Measurements from ENCODE around the gene RAB17.

Gene RAB17

DNA sequence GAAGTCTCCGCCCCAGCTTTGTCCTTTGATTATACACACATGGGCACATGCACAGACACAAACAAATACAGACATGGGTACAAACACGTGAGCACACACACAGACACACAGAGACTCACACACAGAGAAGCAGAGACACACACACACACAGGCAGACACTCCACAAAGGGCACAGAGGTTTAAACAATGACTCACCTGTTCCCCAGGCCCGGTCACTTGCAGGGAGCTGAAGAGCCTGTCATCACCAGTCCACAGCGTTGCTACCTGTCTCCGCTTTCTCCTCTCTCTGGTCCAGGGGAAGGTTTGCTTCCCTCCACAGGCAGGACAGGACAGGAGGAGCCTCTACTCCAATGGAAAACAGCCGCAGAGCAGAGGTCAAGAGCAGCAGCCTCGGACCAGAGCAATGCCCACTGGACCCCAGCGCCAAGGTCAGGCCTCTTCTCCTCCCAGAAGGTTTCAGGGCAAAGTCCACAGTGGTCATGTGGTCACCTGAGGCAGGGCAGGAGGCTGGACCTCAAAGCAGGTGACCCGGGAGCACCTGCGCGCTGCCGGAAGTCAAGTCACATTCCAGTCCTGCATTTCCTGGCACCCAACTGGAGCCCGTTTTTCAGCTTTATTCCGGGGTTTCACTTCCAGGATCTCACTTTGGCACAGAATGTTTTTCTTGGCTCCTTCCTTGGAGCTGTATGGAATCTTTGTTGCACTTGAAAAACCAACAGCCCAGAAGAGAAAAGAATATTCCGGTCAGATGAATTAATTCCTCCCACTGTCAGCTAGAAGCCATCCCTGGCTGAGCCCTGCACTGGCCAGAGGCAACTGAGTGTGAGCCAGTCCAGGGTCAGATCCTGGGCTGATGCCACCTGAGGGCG, at the start of gene RAB17:
Gene RAB17, minus strand, starts transcription at position 463 of the 869 bp plus-strand sequence. CDS start 4,580 bp downstream, outside the sequence.
- DNase-seq, result no peak

DNA sequence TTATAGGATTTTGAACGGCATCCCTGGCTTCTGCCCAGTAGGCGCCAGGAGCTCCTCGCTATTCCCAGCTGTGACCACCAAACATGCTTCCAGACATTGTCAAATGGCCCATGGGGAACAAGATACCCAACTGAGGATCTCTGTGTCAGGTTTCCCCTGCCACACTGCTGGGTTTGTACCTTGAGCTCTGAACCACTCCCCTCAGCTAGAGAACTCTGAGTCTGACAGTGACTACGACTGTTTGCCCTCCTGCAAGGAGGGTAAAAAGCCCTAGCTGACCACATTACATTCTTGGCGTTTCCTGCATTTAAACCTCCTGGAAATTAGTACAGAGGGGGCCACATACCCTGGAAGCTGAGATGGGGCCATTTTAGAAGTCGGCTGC, 49.3 kb upstream of the RAB17 start:
- DNase-seq, result no peak

DNA sequence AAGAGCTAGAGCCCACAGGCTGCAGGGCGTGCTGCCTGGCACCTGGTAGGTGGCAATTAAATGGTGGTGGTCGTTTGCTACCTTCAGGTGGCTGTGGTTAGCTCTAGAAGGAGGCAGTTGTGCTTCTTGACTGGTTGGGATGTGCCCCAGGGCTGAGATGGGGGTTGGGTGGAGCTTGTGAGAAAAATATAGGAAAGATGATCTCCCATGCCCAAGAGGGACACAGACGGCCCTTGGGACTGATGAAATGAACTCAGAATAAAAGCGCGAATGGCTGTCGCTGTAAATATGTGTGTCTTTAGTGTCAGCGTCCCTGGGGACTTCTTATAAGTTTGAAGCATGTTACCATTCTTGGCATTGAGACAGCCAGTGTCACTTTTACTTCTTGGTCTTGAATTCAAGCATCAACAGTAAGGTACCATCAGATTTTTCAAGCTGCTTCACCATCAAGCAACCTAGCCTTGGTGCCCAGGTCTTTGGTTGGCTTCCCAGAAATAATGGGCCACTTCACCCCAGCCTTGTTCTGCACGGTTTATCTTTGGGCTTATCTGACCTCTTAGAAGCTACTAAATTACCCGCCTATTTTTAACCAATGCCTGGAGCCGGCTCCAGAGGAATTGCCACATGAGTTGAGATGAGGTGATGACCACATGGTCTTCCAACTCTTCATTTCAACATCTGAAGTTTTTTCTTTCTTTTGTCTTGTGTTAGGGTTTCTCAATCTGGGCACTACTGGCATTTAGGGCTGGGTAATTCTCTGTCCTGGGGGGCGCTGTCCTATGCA, 48.7 kb upstream of the RAB17 start:
- no peak for DNase-seq

DNA sequence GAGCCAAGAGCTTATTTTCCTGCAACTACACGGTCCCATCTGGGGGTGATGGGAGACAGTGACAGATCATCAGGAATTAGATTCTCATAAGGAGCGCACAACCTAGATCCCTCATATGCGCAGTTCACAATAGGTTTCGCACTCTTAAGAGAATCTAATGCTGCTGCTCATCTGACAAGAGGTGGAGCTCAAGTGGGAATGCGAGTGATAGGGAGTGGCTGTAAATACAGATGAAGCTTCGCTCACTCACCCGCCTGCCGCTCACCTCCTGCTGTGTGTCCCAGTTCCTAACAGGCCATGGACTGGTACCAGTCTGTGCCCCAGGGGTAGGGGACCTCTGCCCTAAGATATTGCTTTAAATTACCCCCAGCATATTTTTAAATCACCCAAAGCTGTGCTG, 47.6 kb upstream of the RAB17 start:
- DNase-seq, result no peak

GRCh38 chr2:237637429-237638135, 47.0 kb upstream of the RAB17 start:
- DNase-seq, result no peak

GRCh38 chr2:237636578-237636977, 46.0 kb upstream of the RAB17 start:
- no peak for DNase-seq

DNA sequence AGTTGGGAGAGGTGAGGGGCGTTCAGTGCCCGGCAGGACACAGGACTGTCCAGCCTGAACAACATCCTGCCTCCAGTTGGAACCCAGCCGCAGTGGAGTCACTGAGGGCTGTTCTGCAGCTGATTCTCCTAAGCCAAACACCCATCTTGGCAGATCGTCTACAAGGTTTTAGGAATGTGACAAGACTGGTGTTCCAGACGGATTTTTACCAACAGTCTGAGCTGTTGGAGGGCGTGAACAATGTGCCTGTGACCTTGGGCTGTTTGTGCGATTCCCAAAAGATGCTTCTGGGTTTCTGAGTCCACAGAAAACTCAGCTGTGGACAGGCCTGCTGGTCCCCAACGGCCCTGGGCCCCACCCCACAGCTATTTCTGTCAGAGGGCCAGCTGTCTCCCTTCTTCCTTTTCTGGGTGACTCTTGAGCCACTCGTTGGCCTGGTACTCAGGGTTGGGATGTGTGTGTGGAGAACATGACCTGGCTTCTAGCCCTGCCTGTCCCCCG, 42.6 kb upstream of the RAB17 start:
- no peak for DNase-seq

DNA sequence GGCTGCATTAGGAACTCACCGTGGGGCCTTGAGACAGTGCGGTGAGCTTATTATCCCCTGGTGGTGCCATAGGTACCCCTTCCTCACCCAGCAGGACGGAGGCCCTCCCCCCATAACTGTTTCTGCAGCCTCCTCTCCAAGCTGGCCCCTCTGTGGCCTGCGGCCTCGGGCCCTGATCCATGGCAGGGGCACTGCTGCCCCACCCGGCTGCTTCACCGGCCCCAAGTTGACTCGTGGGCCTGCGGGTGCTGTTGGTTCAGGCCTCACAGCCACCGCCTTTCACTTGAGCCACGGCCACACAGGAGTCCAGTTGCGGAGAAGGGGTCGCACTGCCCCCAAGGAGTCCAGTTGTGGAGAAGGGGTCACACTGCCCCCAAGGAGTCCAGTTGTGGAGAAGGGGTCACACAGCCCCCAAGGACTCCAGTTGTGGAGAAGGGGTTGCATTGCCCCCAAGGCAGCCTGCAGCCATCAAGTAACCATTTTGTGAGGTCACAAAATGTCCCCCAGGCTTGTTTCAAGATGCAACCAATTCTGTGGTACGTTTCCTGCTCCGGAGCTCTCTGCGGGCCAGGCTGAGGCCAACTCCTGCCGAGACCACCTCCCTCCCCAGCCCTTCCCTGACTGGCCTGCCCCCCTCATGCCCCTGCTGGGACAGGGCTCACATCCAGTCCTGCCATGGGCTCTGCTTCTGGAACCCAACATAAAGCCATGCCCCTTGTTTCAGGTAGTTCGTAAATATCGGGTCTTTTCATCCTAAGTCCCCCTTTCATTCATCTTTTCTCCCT, 41.5 kb upstream of the RAB17 start:
- no peak for DNase-seq

DNA sequence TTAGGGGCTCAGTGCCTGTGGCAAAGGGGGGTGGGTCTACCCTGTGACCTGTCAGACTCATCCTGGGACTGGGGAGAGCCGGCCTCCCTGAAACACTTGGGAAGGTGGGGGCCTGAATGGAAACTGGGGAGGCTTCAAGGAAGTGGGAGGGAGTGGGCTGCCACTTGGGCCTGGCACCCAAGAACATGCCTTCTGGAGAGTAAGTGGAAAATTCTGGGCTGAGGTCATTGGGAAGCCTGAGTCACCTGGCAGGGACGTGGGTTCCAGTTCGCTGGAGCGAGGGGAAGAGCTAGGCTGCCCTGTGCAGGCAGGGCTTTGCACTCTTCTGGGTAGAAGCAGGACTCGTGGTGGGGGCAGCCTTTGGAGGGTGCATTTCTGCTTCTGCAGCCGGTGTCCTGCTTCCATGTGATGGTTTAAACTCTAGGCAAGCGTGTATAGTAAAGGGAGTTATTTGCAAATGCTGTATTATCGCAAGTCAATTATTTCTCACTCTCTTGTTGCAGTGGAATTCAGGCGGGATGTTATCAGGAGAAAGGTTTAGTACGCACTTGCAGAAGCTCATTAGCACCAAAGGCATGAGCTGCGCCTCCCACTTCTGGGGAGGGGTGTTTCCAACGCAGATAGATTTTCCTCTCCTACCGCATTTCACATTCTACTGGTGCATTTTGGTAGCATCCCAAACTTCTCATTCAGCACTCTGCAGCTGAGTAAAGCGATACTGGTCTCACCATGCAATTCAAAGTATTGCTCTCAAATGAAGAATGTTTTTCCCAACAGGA, 40.7 kb upstream of the RAB17 start:
- DNase-seq, result no peak

DNA sequence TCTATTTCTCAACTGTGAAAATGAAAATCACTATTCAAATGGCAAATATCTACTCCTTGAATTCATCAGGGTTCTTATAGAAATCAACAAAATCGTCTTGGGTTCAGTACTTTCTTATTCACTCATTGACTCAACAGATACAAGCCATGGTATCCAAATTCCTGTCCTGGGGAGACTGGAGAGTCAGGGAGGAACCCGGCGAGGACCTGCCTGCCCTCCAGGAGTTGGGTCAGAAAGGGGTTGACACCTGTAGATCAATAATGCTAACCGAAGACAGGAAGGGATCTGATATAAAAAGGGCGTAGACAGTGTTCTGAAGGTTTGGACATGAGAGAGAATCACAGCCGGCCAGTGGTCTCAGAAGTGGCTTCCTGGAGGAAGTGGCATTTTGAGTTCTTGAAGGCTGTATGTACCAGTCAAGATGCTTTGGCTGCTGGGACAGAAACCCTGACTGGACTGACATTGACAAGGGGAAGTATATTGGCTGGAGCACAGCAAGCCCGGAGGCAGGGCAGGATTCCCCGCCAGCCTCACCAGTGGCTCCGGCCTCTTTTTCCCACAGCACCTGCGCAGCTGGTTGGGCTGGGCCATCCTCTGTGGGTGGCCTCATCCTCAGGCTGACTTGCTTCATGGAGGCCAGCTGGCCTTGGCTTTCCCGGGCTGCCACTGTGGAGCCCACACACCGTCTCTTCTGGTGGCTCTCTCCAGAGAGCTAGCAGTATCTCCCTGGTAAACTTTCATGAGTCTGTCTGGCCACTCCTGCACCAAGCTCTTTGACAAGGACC, 39.9 kb upstream of the RAB17 start:
- DNase-seq, result no peak

DNA sequence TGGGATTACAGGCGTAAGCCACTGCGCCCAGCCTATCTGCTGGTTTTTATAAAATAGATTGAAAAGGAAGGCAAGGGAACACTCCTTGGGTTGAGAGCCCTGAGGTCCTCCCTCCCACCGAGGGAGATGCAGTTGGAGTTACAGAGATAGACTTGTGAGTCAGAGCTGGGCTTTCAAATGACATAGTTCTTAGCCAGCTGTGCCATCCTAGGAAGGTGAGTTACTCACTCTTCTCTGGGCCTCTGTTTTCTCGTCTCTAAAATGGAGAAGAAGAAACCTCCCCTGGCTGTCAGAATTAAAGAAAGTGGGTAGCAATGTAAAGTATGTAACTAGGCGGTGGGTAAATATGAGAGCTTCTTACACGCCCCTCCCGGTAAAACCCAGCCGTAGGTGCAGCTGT, 39.2 kb upstream of the RAB17 start:
- no peak for DNase-seq

DNA sequence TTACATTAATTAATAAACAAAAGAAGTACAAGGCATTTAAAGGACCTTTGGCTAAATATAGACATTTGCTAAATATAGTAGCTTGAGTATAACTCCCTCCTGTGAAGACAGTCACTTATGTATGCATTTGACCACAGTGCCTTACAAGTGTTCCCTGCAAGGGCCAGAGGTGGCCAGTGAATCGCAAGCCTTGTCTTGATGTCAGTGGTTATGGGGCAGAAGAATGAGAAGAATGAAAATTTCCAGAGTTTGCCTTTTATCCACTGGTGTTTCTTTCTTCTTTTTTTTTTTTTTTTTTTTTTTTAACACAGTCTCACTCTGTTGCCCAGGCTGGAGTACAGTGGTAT, 38.6 kb upstream of the RAB17 start:
- DNase-seq, result no peak

- no peak for DNase-seq
These were observed 38.0 kb upstream of the RAB17 start for GRCh38 chr2:237628247-237629187.

DNA sequence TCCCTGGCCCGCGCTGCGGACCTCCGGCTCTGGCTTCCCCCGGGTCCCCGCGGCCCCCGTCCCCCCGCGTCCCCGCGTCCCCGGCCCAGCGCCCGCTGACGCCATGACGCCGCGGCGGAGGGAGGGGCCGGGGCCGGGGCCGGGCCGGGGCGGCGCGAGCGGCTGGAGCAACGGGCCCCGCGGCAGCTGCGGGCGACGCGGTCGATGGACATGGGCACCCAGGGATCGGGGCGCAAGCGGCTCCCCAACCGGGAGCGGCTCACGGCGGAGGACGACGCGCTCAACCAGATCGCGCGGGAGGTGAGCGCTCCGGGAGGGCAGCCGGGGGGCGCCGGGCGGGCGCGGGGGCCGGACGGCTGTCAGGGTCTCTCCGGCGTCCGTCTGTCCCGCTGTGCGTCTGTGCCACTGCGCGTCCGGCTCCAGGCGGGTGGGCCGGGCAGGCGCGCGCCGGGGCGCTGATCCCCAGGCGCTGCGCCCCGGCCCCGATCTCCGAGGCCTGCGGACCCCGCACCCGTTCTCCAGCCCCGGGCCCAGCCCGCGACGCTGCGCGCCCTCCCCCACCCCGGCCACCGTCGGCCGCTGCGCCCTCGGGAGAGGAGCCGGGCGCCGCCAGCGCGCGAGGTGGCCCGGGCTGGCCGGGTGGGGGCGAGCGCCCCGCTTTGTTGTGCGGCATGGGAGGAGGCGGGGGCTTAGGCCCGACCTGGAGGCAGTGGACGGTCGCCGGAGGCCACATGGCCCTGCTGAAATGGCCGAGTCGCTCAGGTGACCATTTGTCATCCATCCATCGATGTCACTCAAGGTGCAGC, 37.1 kb upstream of the RAB17 start, which contains the start of gene LRRFIP1:
Gene LRRFIP1, plus strand, starts transcription at position 147 of the 806 bp plus-strand sequence. Its CDS starts 58 bp downstream, at position 205.
- no peak for DNase-seq

DNA sequence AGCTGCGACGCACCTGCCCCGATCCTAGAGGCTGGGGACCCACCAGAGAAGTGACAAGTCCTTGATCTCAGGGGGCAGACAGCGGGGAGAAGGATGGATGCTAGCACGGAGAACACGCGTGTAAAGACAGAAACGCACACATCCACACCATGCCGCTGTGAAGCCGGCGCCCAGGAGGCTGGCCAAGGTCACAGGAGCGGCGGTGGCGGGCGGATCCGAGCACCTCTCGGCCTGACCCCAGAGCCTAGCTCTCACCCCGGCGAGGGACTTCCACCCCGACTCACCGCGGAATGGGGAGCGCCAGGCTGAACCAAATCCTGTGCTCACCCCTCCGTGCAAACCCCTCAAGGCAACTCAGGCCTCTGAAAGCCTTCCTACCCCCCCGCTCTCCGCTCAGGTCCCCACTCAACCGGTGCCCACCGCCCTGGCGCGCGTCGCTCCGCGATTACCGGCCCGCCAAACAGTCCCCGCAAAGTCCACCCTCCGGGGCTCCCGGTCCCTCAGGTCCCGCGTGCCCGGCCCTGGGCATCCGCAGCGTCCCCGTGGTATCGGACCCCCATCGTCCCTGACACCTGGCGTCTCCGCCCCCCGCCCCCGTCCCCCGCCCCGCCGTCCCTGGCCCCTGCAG, 36.4 kb upstream of the RAB17 start:
- no peak for DNase-seq

GRCh38 chr2:237625777-237626176, 35.2 kb upstream of the RAB17 start:
- no peak for DNase-seq

- no peak for DNase-seq
These were observed 34.7 kb upstream of the RAB17 start for GRCh38 chr2:237625216-237625705.

- DNase-seq, result no peak
These were observed 34.0 kb upstream of the RAB17 start for GRCh38 chr2:237624565-237624964.
